Epithelial cell of esophagus (primary cell): Measurements from ENCODE around the gene GLRB.

ENCODE experiments used
- DNase-seq: peaks from one replicate; pipeline ENCODE4 v3.0.0; 2010; ENCODE audit warnings: low read depth
- H3K4me3 ChIP-seq: 2 replicates; pipeline ENCODE4 v1.5.1; 2011; ENCODE audit warnings: mild to moderate bottlenecking, low read length, control low read depth
- TF ChIP-seq, protein P1 (sequence below): IDR thresholded peaks from 2 replicates; pipeline ENCODE4 v1.5.1; 2011; ENCODE audit warnings: low read depth, mild to moderate bottlenecking, low read length, control low read depth, inconsistent platforms; ENCODE audit not compliant: insufficient read depth; ENCODE audit errors: missing control alignments

GLRB gene

DNA sequence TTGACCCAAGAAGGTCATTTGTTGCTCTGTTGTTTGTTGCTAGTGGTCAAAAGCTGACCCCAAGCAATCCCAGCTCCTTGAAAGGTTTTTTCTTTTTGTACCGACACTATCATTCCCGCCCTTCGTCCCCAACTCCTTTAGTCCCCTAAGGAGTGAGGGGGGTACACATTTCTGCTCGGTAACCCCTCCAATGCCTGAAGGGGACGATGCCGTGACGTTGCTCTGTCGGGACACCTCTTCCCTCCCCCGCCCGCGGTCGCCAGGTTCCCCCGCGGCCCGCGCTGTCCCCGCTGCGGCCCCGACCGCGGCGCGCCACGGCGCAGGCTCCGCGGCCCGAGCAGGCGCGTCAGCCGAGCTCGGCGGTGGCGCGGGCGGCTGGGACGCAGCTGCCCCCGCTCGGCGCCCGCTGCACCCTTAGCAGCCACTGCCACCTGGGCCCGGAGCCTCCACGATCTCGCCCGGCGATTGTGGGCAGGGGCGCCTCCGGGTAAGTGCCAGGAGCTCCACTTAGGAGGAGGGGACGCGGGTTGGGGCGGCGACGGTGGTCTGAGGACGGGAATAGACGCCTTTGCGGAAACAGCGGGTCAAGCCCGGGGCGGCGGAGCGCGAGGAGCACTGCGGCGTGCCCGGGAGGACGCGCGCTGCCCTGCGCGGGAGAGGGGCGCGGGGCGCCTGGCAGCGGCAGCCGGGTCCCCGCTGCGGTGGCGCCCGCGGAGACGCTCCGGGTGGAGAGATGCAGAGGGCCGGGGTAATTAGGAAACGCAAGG, at the start of gene GLRB:
TSS of gene GLRB (plus strand) at position 340 of the 767 bp plus-strand sequence. CDS start 1,875 bp downstream, outside the sequence.
- peak; percentile 24 for DNase-seq
- H3K4me3 ChIP-seq: peak within 1 kb of the TSS; percentile 56
- TF ChIP-seq, protein P1, sequence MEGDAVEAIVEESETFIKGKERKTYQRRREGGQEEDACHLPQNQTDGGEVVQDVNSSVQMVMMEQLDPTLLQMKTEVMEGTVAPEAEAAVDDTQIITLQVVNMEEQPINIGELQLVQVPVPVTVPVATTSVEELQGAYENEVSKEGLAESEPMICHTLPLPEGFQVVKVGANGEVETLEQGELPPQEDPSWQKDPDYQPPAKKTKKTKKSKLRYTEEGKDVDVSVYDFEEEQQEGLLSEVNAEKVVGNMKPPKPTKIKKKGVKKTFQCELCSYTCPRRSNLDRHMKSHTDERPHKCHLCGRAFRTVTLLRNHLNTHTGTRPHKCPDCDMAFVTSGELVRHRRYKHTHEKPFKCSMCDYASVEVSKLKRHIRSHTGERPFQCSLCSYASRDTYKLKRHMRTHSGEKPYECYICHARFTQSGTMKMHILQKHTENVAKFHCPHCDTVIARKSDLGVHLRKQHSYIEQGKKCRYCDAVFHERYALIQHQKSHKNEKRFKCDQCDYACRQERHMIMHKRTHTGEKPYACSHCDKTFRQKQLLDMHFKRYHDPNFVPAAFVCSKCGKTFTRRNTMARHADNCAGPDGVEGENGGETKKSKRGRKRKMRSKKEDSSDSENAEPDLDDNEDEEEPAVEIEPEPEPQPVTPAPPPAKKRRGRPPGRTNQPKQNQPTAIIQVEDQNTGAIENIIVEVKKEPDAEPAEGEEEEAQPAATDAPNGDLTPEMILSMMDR: no peak

DNA sequence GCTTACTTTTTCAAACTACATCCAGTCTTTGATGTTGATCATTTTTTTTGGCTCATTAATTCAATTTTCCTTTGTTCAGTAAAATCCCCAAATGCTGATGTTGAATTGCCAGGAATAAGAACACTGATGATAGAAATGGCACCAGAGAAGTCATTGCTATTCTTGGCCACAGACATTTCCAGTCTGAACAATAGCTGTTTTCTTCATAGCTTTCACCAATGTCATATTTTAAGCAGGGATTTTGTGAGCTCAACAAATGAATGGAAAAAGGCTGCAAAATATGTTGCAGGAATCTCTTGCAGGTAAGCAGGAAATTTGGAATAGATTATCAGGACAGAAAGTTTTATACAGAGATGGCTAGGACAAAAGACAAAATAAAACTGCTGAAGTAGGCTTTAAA, 40.5 kb upstream of the GLRB start:
- H3K4me3 ChIP-seq: no peak overlapping the region
- TF ChIP-seq, protein P1: no peak
- no peak for DNase-seq

DNA sequence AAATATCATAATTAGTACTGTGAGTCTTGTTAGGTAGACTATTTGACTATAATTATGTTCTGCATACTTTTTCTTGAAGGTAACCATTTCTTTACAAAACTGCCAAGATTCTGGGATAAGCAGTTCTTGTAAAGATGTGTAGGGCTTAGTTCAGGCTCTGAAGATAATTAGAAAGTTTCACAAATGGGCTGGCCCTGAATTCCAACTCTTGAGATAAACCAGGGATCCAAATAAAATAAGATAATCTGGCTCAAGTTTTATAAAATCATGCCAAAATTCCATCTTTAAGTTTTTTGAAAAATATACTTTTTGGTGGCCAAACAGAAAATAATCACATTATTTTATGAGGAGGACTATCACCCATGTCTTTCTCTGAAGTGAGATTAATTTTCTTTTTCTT, 35.5 kb upstream of the GLRB start:
- no peak for DNase-seq
- TF ChIP-seq, protein P1: no peak
- no peak overlapping the region for H3K4me3 ChIP-seq

DNA sequence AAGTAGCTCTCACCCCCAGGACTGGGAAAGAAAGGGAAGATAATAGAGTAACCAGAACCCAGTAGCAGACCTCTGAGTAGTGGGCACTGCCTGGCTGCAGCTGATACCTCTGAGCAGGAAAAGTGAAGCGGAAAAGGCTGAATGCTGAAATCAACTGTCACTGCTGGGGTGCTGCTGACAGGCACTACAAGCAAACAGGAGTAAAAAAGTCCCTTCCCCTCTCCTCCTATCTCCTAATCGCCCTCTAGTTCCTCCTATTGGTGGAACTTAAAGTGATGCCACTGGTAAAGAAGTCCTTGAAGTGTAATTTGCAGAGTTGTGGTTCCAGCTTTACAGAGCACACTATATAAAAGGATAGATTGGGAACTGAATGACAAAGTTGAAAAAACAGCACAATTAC, 32.8 kb upstream of the GLRB start:
- DNase-seq: peak; percentile 41
- TF ChIP-seq, protein P1: peak; percentile 29
- no peak overlapping the region for H3K4me3 ChIP-seq

DNA sequence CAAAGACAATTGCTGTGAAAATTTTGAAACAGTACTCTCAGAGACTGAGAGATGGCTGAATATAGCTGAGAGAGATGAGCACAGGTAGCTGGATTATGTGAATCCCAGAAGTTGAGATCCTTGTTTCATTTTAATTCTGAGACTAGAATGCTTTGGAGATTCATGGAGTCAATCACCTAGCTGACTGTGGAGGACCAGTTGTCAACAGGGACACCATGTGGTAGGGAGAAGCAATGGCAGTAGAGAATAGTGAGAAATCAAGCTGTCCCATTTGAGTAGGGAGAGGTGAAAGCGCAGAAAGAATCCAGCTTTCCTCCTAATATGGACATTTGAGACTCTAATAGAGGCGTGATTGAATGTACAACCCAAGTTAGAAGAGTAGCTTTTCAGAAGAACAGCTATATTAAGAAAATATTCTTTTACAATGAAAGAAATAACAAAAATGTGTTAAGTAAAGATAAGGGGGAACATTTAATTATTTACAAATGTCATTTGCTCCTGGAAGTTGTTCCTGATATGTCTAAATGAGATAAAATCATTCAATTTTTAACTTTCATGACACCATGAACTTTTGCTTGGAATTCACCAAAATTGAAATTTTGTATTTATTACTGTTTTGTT, 30.3 kb upstream of the GLRB start:
- TF ChIP-seq, protein P1: peak; percentile 99
- H3K4me3 ChIP-seq: no peak overlapping the region
- peak; percentile 77 for DNase-seq

DNA sequence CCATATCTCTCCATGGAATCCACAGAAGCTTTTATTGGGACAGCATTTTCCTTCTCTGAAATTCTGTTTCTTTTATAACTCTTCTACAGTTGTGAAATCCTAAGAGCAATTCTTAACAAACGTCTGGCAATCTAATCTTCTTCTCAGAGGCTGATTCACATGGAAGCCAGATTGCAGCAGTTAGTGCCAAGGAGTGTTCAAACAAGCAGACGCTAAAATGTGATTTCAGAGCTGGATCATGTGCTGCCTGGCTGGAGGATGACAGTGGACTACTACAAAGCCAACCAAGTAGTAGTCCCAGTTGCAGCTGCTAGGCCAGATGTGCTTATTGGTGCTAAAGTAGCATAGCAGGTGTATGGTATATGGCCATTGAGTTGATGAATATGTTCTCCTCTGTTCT, 27.7 kb upstream of the GLRB start:
- no peak overlapping the region for H3K4me3 ChIP-seq
- TF ChIP-seq, protein P1: no peak
- DNase-seq: peak; percentile 11
